ENCODE data around the gene SIPA1L2.

DNA sequence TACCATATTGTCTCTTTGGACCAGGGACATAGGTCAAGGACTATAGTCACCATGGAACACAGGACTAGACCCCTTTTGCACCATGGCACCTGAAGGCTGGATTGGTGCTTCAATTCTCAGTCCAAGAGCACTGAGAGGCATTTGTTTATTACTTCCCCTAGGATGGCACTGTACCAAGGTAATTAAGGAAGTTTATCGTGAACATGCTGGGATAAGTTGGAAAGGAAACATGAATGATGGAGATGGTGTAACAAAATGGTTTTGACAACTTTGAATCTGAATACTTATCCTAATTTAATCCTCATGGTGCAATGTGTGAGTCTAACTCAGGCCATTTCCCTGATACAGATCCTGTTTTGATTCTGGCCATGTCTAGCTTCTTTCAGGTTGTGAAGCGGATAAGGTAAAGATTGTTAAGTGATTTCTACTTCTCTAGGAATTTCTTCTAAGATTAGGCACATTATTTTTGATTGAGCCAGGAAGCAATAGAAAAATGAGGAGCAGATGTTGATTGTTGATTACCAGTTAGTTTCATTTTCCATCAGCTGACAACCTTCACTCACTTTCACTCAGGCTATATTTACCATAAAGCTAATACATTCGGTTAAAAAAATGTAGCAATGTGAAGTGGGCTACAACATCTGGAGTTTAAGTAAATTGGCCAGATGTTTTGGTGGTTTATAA, 37.3 kb upstream of the SIPA1L2 start:
- TF ChIP-seq EZH2 (IDR thresholded peaks at IDR 0.05; ENCODE audit: insufficient read depth, poor library complexity, severe bottlenecking) (no peak), EZH2phosphoT487 (IDR thresholded peaks at IDR 0.05; ENCODE audit: insufficient read depth, low read depth) (no peak)

Data from GM23248 (cell line).